Activated CD4-positive, alpha-beta T cell treated with anti-CD3 and anti-CD28 coated beads, Interleukin-2, amount 50 U/mL, for 16 hours (primary cell): ENCODE results near the gene STRBP.

Source experiments
- DNase-seq: peaks from one replicate; pipeline ENCODE4 v3.0.0-alpha.2; 2020

The STRBP gene

GRCh38 chr9:123120953-123121352 is 147.4 kb downstream of the STRBP start:
- no peak for DNase-seq

- no peak for DNase-seq
These were observed 148.3 kb downstream of the STRBP start for GRCh38 chr9:123120131-123120530.

- DNase-seq, result no peak
These were observed 148.8 kb downstream of the STRBP start for GRCh38 chr9:123119566-123119965.

GRCh38 chr9:123116036-123116435 is 152.3 kb downstream of the STRBP start:
- no peak for DNase-seq

- DNase-seq, result no peak
These were observed 153.1 kb downstream of the STRBP start for GRCh38 chr9:123115146-123115913.

- DNase-seq, result no peak
These were observed 155.2 kb downstream of the STRBP start for GRCh38 chr9:123113185-123113584.

GRCh38 chr9:123112015-123112975 is 156.1 kb downstream of the STRBP start:
- DNase-seq, result no peak

GRCh38 chr9:123111427-123112014 is 156.9 kb downstream of the STRBP start:
- no peak for DNase-seq

- no peak for DNase-seq
These were observed 158.7 kb downstream of the STRBP start for GRCh38 chr9:123109540-123110279.

GRCh38 chr9:123108976-123109375 is 159.4 kb downstream of the STRBP start:
- no peak for DNase-seq

- DNase-seq, result no peak
These were observed 160.6 kb downstream of the STRBP start for GRCh38 chr9:123107639-123108285.

GRCh38 chr9:123105490-123105889 is 162.9 kb downstream of the STRBP start:
- no peak for DNase-seq

GRCh38 chr9:123104807-123105206 is 163.6 kb downstream of the STRBP start:
- DNase-seq, result no peak

GRCh38 chr9:123102375-123103113 is 165.8 kb downstream of the STRBP start:
- DNase-seq, result no peak

- DNase-seq, result no peak
These were observed 168.8 kb downstream of the STRBP start for GRCh38 chr9:123099548-123099947.

GRCh38 chr9:123099042-123099441 is 169.3 kb downstream of the STRBP start:
- no peak for DNase-seq

GRCh38 chr9:123098096-123098459 is 170.3 kb downstream of the STRBP start:
- DNase-seq, result no peak

GRCh38 chr9:123097430-123098095 is 170.8 kb downstream of the STRBP start:
- DNase-seq, result no peak

- no peak for DNase-seq
These were observed 171.4 kb downstream of the STRBP start for GRCh38 chr9:123096987-123097386.

GRCh38 chr9:123093141-123093540 is 175.2 kb downstream of the STRBP start:
- DNase-seq, result no peak

- DNase-seq, result no peak
These were observed 176.9 kb downstream of the STRBP start for GRCh38 chr9:123091459-123091858.
